Putamen (tissue), 1 donor: ENCODE results near the gene PRDM10.
"Not testable (repeated sequence)": the region's sequence is repeated elsewhere in the genome, so short reads cannot be mapped to it uniquely, and the experiment has no call there.

Experiments
- DNase-seq: peaks from one replicate; pipeline ENCODE4 v3.0.0-alpha.2; 2016; ENCODE audit warnings: low spot score

PRDM10 gene

GRCh38 chr11:129894278-129895125 lies 108.1 kb downstream of the PRDM10 start:
- peak; percentile 28 for DNase-seq

GRCh38 chr11:129888451-129888850 lies 114.2 kb downstream of the PRDM10 start:
- DNase-seq, result no peak

- no peak for DNase-seq
Measured at GRCh38 chr11:129885381-129885780, 117.3 kb downstream of the PRDM10 start.

GRCh38 chr11:129884581-129884980 lies 118.1 kb downstream of the PRDM10 start:
- DNase-seq, result no peak

- DNase-seq, result no peak
Measured at GRCh38 chr11:129881570-129882170, 121.0 kb downstream of the PRDM10 start.

GRCh38 chr11:129880311-129880710 lies 122.3 kb downstream of the PRDM10 start:
- peak; percentile 20 for DNase-seq

- DNase-seq, result no peak
Measured at GRCh38 chr11:129871914-129872313, 130.7 kb downstream of the PRDM10 start.

GRCh38 chr11:129868626-129869025 lies 134.0 kb downstream of the PRDM10 start:
- not testable (repeated sequence) for DNase-seq

GRCh38 chr11:129866311-129866710 lies 136.3 kb downstream of the PRDM10 start:
- DNase-seq, result no peak

GRCh38 chr11:129865701-129866100 lies 136.9 kb downstream of the PRDM10 start:
- no peak for DNase-seq

GRCh38 chr11:129864811-129865210 lies 137.8 kb downstream of the PRDM10 start:
- no peak for DNase-seq

- DNase-seq, result peak; percentile 13
Measured at GRCh38 chr11:129861702-129862522, 140.7 kb downstream of the PRDM10 start.

GRCh38 chr11:129856036-129856435 lies 146.6 kb downstream of the PRDM10 start:
- no peak for DNase-seq

- DNase-seq, result no peak
Measured at GRCh38 chr11:129855086-129855485, 147.5 kb downstream of the PRDM10 start.

- DNase-seq, result no peak
Measured at GRCh38 chr11:129854232-129854805, 148.3 kb downstream of the PRDM10 start.

GRCh38 chr11:129853518-129854231 lies 149.0 kb downstream of the PRDM10 start:
- DNase-seq, result no peak

GRCh38 chr11:129852125-129852740 lies 150.4 kb downstream of the PRDM10 start:
- DNase-seq, result no peak
